LNCAP (cell line): Measurements from ENCODE around the gene EML6.

Experiments used
- CTCF ChIP-seq: fragments of 450-650 bp; IDR thresholded peaks from 2 replicates; pipeline ENCODE4 v1.5.1; 2017; ENCODE audit warnings: mild to moderate bottlenecking

EML6 gene

DNA sequence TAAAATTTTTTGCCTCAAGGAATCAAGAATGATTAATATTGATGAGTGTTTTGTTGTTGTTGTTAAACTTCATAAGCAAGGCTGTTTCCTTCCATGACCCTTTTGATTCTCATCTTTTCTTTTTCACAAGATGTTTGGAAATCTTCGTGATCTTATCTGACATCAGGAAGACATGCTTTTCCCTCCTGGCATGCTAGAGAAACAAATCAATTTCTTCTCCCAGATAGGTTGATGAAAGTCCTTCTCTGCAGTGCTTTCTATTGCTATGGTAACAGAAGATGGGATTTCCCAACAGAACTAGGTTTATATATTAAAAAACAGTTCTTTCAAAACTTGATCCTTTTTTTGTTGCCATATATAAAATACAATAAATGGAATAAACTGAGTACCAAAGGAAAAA, 85.2 kb downstream of the EML6 start:
- TF ChIP-seq CTCF: no peak

DNA sequence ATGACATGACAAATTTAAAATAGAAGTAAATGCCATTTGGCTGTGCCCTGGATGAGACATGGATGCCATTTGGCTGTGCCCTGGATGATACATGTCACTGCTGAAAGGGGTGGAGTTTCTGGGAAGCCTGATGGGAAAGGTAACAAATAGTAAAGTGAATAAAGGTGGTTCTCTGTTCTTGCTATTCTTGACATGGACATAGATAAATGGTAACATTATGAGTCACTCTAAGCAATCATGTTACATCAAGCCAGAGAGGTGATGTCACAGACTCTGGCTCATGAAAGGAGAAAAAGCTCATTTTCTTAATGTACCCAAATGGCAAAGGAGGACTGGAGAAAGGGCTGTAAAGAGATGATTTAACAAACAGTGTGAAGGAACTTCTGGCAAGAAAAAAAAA, 86.4 kb downstream of the EML6 start:
- no peak for TF ChIP-seq CTCF

- no peak for TF ChIP-seq CTCF
Observed at GRCh38 chr2:54810246-54810645, 86.8 kb downstream of the EML6 start.

DNA sequence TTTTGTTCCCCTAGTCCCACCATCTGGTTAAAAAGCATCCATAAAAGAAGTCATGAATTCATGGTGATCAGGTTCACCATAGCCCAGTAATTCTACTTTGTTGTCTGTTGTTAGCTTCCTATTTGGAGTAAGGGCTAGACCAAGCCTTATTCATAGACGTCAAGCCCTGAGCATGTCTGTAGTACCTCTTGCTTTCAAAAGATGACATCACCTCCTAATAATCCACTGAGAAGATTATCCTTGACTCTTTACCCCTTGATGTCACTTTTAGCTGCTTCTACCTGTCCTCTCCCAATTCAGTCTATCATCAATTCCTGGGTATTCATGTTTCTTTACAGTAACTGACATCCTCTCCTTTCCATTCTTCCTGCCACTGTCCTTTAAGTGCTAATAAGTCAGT, 90.1 kb downstream of the EML6 start:
- no peak for TF ChIP-seq CTCF

DNA sequence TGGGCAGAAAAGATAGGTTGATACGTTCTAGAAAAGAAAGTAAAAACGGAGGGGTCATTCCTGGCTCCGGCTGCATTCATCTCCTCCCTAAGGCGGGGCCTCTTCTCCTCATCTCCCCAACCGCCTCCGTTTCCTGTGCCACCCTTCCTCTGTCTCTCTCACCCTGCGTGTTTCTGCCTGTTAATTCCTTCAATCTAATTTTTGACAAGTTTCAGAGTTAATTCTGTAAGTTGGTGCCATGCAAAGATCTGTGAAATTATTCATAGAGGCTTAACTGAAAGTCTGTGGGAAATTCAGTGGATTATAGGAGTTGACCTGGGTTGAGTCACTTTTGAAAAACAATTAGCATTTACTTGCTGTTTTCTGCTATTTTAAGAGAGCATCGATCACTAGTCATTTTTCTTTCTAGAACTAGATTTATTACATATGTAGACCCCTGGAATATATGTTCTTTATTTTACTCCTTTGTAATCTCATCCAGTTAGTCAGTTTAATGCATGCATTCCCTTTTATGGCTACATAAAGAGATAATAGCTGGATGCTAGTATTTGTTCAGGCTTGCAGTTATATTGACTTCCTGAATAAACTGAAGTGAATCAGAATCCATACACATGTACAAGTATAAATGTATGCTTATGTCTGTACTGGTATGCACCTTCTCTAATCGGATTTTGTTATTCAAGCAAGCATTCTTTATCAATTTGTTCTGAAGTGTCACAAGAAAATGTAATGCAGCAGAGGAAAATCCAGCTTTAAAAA, 91.1 kb downstream of the EML6 start:
- no peak for TF ChIP-seq CTCF

DNA sequence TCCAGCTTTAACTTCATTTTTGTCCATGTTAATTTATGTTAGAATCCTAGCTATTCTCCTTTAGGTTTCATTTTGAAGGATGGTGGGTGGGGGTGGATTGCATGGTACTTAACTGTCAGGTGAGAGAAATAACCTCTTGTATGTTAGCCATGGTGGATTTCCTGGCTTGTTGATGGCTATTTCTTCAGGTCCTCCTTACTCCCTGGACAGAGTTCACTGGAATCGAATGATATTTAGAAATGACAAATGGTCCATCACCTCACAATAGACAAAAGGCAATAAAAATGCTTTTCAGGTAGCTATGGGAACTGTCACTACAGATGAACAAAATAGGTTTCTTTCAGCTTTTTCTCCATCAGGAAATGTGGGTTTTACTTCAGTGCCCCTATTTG, 91.7 kb downstream of the EML6 start:
- TF ChIP-seq CTCF: no peak

- TF ChIP-seq CTCF: no peak
Observed at GRCh38 chr2:54818226-54818625, 94.8 kb downstream of the EML6 start.

GRCh38 chr2:54820558-54820957, 97.1 kb downstream of the EML6 start:
- TF ChIP-seq CTCF: no peak
